ENCODE data around the gene TSSC4.

DNA sequence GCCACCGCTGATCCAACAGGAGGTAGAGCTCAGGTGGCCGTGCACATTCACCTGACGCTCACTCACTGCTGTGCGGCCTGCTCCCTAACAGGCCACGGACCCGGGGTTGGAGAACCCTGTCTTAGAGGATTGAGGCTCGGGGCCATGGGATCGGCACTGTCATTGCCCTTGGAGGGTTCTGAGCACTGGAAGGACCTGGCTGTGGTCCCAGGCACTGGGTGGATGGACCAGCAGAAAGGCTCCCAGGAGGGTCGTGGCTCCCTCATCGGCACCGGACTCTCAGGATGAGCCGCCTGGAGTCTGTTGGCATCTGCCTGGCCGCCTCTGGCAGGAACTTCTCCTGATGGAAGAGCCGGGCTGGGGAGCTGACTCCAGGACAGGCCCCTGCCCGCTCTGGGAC lies 50.8 kb downstream of the TSSC4 start:
- no peak for TF ChIP-seq EZH2 (IDR thresholded peaks at IDR 0.05; ENCODE audit: insufficient read depth, low read length)
- TF ChIP-seq, protein P1, sequence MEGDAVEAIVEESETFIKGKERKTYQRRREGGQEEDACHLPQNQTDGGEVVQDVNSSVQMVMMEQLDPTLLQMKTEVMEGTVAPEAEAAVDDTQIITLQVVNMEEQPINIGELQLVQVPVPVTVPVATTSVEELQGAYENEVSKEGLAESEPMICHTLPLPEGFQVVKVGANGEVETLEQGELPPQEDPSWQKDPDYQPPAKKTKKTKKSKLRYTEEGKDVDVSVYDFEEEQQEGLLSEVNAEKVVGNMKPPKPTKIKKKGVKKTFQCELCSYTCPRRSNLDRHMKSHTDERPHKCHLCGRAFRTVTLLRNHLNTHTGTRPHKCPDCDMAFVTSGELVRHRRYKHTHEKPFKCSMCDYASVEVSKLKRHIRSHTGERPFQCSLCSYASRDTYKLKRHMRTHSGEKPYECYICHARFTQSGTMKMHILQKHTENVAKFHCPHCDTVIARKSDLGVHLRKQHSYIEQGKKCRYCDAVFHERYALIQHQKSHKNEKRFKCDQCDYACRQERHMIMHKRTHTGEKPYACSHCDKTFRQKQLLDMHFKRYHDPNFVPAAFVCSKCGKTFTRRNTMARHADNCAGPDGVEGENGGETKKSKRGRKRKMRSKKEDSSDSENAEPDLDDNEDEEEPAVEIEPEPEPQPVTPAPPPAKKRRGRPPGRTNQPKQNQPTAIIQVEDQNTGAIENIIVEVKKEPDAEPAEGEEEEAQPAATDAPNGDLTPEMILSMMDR (IDR thresholded peaks at IDR 0.05; ENCODE audit: insufficient read depth, low read depth, low read length): no peak
